SK-N-SH (cell line): Measurements from ENCODE around the gene PRKN. TPM values are rescaled to one million over a fixed set of nuclear protein-coding genes. Genes with fewer than 3 reads are reported as not detected.

ENCODE experiments used
- CTCF ChIA-PET: fragments of 300-600, 350-600 bp; formaldehyde crosslinking; extraction: SDS; loops from one replicate; lab custom pipeline; 2021; lab: Yijun Ruan, JAX
- POLR2A ChIA-PET: fragments of 350-600 bp; sonication (Branson Sonifier 250); formaldehyde crosslinking; extraction: SDS; loops from one replicate; lab custom pipeline; 2020; ENCODE audit warnings: antibody characterized with exemption, inconsistent platforms; lab: Yijun Ruan, JAX
- DNase-seq: peaks from one replicate; pipeline ENCODE4 v3.0.0; 2012
- H2AFZ ChIP-seq: fragments of 200-600 bp; sonication (generic); 2 replicates; pipeline ENCODE4 v1.8.1; 2016; ENCODE audit warnings: antibody characterized with exemption, mild to moderate bottlenecking, low read depth
- H3F3A ChIP-seq: fragments of 200-600 bp; sonication (generic); replicated peaks from 2 replicates; pipeline ENCODE3; 2016; ENCODE audit warnings: antibody characterized with exemption, mild to moderate bottlenecking; ENCODE audit not compliant: insufficient read depth
- H3K27ac ChIP-seq, 2 experiments: fragments of 200-500 bp in 1 of 2; fragments of 200-600 bp in 1 of 2; sonication (Bioruptor generic) in 1 of 2; sonication (generic), shearing (Covaris generic) in 1 of 2; 2 replicates each; pipeline versions ENCODE4 v1.5.1 to v1.6.1; 2014 to 2016; ENCODE audit warnings: low read depth in 2 of 2, inconsistent platforms in 1 of 2, low read length in 1 of 2, mild to moderate bottlenecking in 1 of 2, mixed read lengths in 1 of 2
- H3K27me3 ChIP-seq: fragments of 200-600 bp; sonication (generic), shearing (Covaris generic); 2 replicates; pipeline ENCODE4 v1.6.1; 2016; ENCODE audit warnings: mixed run types; ENCODE audit not compliant: insufficient read depth
- H3K36me3 ChIP-seq, 2 experiments: fragments of 200-500 bp in 1 of 2; fragments of 200-600 bp in 1 of 2; sonication (Bioruptor generic) in 1 of 2; sonication (generic) in 1 of 2; replicated peaks in 1 of 2; 2 replicates each; pipeline versions ENCODE3 to v1.5.1; 2014 to 2016; ENCODE audit warnings: low read length in 1 of 2, mild to moderate bottlenecking in 1 of 2; ENCODE audit not compliant: insufficient read depth in 2 of 2, control insufficient read depth in 1 of 2
- H3K4me1 ChIP-seq, 2 experiments: fragments of 200-500 bp in 1 of 2; fragments of 200-600 bp in 1 of 2; sonication (Bioruptor generic) in 1 of 2; sonication (generic), shearing (Covaris generic) in 1 of 2; 2 replicates each; pipeline versions ENCODE4 v1.5.1 to v1.6.1; 2014 to 2016; ENCODE audit warnings: low read depth in 1 of 2, low read length in 1 of 2, mixed run types in 1 of 2; ENCODE audit not compliant: insufficient read depth in 2 of 2, control insufficient read depth in 1 of 2
- H3K4me2 ChIP-seq: fragments of 200-600 bp; sonication (generic), shearing (Covaris generic); 2 replicates; pipeline ENCODE4 v1.6.1; 2017; ENCODE audit warnings: mixed run types
- H3K4me3 ChIP-seq, 2 experiments: fragments of 200-500 bp in 1 of 2; fragments of 200-600 bp in 1 of 2; sonication (Bioruptor generic) in 1 of 2; sonication (generic), shearing (Covaris generic) in 1 of 2; 2 replicates each; pipeline versions ENCODE4 v1.5.1 to v1.8.1; 2014 to 2016; ENCODE audit warnings: low read depth in 2 of 2, inconsistent platforms in 1 of 2, low read length in 1 of 2, mild to moderate bottlenecking in 1 of 2, mixed read lengths in 1 of 2, moderate library complexity in 1 of 2
- H3K79me2 ChIP-seq: fragments of 200-600 bp; sonication (generic); 2 replicates; pipeline ENCODE4 v1.8.1; 2017; ENCODE audit warnings: mild to moderate bottlenecking; ENCODE audit not compliant: insufficient read depth
- H3K9ac ChIP-seq: fragments of 200-600 bp; sonication (generic); 2 replicates; pipeline ENCODE4 v1.6.1; 2017; ENCODE audit warnings: mixed run types
- H3K9me2 ChIP-seq: fragments of 200-600 bp; sonication (generic); 2 replicates; pipeline ENCODE4 v1.6.1; 2017; ENCODE audit warnings: mixed run types
- H3K9me3 ChIP-seq: fragments of 200-600 bp; sonication (generic); 2 replicates; pipeline ENCODE4 v1.6.1; 2017; ENCODE audit warnings: mixed run types, mild to moderate bottlenecking, moderate library complexity
- H4K20me1 ChIP-seq: fragments of 200-600 bp; sonication (generic); 2 replicates; pipeline ENCODE4 v1.6.1; 2017; ENCODE audit warnings: mild to moderate bottlenecking, mixed run types; ENCODE audit not compliant: insufficient read depth
- CHD2 ChIP-seq: fragments of 150-350 bp; IDR thresholded peaks from 2 replicates; pipeline ENCODE4 v1.6.1; 2018; ENCODE audit warnings: low read length; ENCODE audit not compliant: partially characterized antibody
- ELF1 ChIP-seq: IDR thresholded peaks from 2 replicates; pipeline ENCODE4 v1.4.0; 2012
- EP300 ChIP-seq, 2 experiments: IDR thresholded peaks; 2 replicates each; pipeline versions ENCODE4 v1.4.0 to v1.6.1; 2012; ENCODE audit warnings: borderline replicate concordance in 1 of 2, low read depth in 1 of 2, low read length in 1 of 2
- EZH2phosphoT487 ChIP-seq: fragments of 200-600 bp; sonication (generic); IDR thresholded peaks from 2 replicates; pipeline ENCODE4 v1.6.1; 2017; ENCODE audit warnings: low read depth, mixed run types, mild to moderate bottlenecking, antibody characterized with exemption, moderate library complexity, borderline replicate concordance
- FOSL2 ChIP-seq: IDR thresholded peaks from 2 replicates; pipeline ENCODE4 v1.4.0; 2012; ENCODE audit warnings: low read depth, mild to moderate bottlenecking, moderate library complexity, borderline replicate concordance
- FOXJ3 ChIP-seq: sonication (generic); formaldehyde crosslinking; IDR thresholded peaks from 2 replicates; pipeline ENCODE4 v1.5.1; 2020; ENCODE audit warnings: mild to moderate bottlenecking, missing genetic modification reagents
- FOXM1 ChIP-seq: IDR thresholded peaks from 2 replicates; pipeline ENCODE4 v1.4.0; 2012; ENCODE audit warnings: low read depth, mild to moderate bottlenecking
- GATA2 ChIP-seq: sonication (generic); formaldehyde crosslinking; IDR thresholded peaks from 2 replicates; pipeline ENCODE4 v1.5.0; 2020; ENCODE audit warnings: mild to moderate bottlenecking, missing genetic modification reagents
- JUND ChIP-seq: IDR thresholded peaks from 2 replicates; pipeline ENCODE4 v1.4.0; 2012
- NRF1 ChIP-seq: IDR thresholded peaks from 2 replicates; pipeline ENCODE4 v1.6.1; 2012; ENCODE audit warnings: low read depth, mild to moderate bottlenecking, low read length
- POLR2AphosphoS5 ChIP-seq: IDR thresholded peaks from 2 replicates; pipeline ENCODE4 v1.6.1; 2012; ENCODE audit warnings: low read depth, low read length
- RAD21 ChIP-seq: IDR thresholded peaks from 2 replicates; pipeline ENCODE4 v1.6.1; 2012; ENCODE audit warnings: mild to moderate bottlenecking, low read length
- RXRA ChIP-seq: IDR thresholded peaks from 2 replicates; pipeline ENCODE4 v1.4.0; 2012; ENCODE audit warnings: low read depth, mild to moderate bottlenecking, borderline replicate concordance
- SMC3 ChIP-seq: IDR thresholded peaks from 2 replicates; pipeline ENCODE4 v1.6.1; 2012; ENCODE audit warnings: low read depth, low read length, improper control_type of control experiment
- TCF12 ChIP-seq: IDR thresholded peaks from 2 replicates; pipeline ENCODE4 v1.4.0; 2012
- TEAD4 ChIP-seq: IDR thresholded peaks from 2 replicates; pipeline ENCODE4 v1.4.0; 2012; ENCODE audit warnings: mild to moderate bottlenecking, borderline replicate concordance; ENCODE audit not compliant: insufficient read depth
- USF1 ChIP-seq: IDR thresholded peaks from 2 replicates; pipeline ENCODE4 v1.4.0; 2012; ENCODE audit warnings: low read depth, borderline replicate concordance
- YY1 ChIP-seq: IDR thresholded peaks from 2 replicates; pipeline ENCODE4 v1.4.0; 2012; ENCODE audit warnings: low read depth, mild to moderate bottlenecking
- ZBTB33 ChIP-seq: IDR thresholded peaks from 2 replicates; pipeline ENCODE4 v1.4.0; 2012; ENCODE audit warnings: low read depth, borderline replicate concordance
- WGBS: methylation state at CpG from one replicate; pipeline ENCODE4 v1.1.6; 2017; ENCODE audit warnings: low lambda C conversion rate; 5-methylcytosine and 5-hydroxymethylcytosine counted together
- polyA plus RNA-seq, 3 experiments: library from polyadenylated mRNA; depleted of rRNA; stranded (reverse); fragments of >200 nt; gene quantifications; 2 replicates each; pipeline ENCODE4 v1.2.3, GENCODE V29; 2012
- TF ChIP-seq, protein P1 (sequence below): IDR thresholded peaks from 2 replicates; pipeline ENCODE4 v1.4.0; 2012; ENCODE audit warnings: low read depth
- TF ChIP-seq, protein P2 (sequence below): fragments of 150-350 bp; IDR thresholded peaks from 2 replicates; pipeline ENCODE4 v1.6.1; 2017; ENCODE audit warnings: antibody characterized with exemption, low read length, low read depth, borderline replicate concordance

Gene PRKN
- polyA plus RNA-seq, 1 of the 3 experiments (the other 2 are of a cell fraction) = 0.76 TPM

- WGBS = 75% methylated on average over 6 of the region's 6 CpGs
- TF ChIP-seq POLR2AphosphoS5 (no peak), NRF1 (no peak), GATA2 (CRISPR knock-in tag) (no peak)
Measured at GRCh38 chr6:162543221-162543620, 184.3 kb downstream of the PRKN start.

GRCh38 chr6:162541019-162541601, 186.5 kb downstream of the PRKN start:
- H3K9me2 ChIP-seq = no peaks in the 10 kb centered on the region
- no peaks in the 10 kb centered on the region for H3K79me2 ChIP-seq
- no peak for DNase-seq
- no peaks in the 10 kb centered on the region for H3K27me3 ChIP-seq
- no peaks in the 10 kb centered on the region for H3F3A ChIP-seq
- no peak overlapping the region for H2AFZ ChIP-seq
- TF ChIP-seq, protein P1, sequence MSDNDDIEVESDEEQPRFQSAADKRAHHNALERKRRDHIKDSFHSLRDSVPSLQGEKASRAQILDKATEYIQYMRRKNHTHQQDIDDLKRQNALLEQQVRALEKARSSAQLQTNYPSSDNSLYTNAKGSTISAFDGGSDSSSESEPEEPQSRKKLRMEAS = no peak
- TF ChIP-seq RXRA = no peak
- no peak for TF ChIP-seq YY1
- no peak for TF ChIP-seq FOSL2
- TF ChIP-seq CHD2 = no peak
- no peak for TF ChIP-seq USF1
- TF ChIP-seq RAD21 = no peak
- no peak for TF ChIP-seq SMC3
- TF ChIP-seq FOXM1 = no peak
- TF ChIP-seq FOXJ3 (CRISPR knock-in tag) = no peak
- no peak for TF ChIP-seq TCF12
- TF ChIP-seq TEAD4 = no peak
- TF ChIP-seq EZH2phosphoT487 = no peak
- no peak for TF ChIP-seq JUND
- no peak for TF ChIP-seq ZBTB33
- TF ChIP-seq EP300 (IDR thresholded peaks at IDR 0.05; ENCODE audit: borderline replicate concordance in 1 of 2, low read depth in 1 of 2, low read length in 1 of 2) = no peak
- no peak for TF ChIP-seq ELF1
- TF ChIP-seq, protein P2, sequence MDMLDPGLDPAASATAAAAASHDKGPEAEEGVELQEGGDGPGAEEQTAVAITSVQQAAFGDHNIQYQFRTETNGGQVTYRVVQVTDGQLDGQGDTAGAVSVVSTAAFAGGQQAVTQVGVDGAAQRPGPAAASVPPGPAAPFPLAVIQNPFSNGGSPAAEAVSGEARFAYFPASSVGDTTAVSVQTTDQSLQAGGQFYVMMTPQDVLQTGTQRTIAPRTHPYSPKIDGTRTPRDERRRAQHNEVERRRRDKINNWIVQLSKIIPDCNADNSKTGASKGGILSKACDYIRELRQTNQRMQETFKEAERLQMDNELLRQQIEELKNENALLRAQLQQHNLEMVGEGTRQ = no peak
- no peak overlapping the region for H3K4me2 ChIP-seq
- no peaks in the 10 kb centered on the region for H4K20me1 ChIP-seq
- no peaks in the 10 kb centered on the region for H3K36me3 ChIP-seq
- ChIA-PET POLR2A (no interaction called here), CTCF (no interaction called here)
- no peak overlapping the region for H3K4me3 ChIP-seq
- H3K4me1 ChIP-seq = peaks cover 0 to 11% of the 10 kb centered on the region in 2 experiments; a peak in 2 of 4 replicates
- H3K9ac ChIP-seq = no peak overlapping the region
- no peaks in the 10 kb centered on the region for H3K9me3 ChIP-seq
- H3K27ac ChIP-seq = no peak overlapping the region
- WGBS = 51% methylated on average over 4 of the region's 4 CpGs

More at GRCh38 chr6:162543221-162543620, 184.3 kb downstream of the PRKN start:
- ChIA-PET POLR2A (no interaction called here), CTCF (interaction anchor here (1.1 kb wide), 1 partner anchor 8 kb away, joined by 3 read pairs; no protein-coding TSS in a partner anchor)
- Histone ChIP-seq H3K9ac (no peak overlapping the region), H3K9me2 (no peaks in the 10 kb centered on the region), H3K27ac (no peak overlapping the region), H3K79me2 (no peaks in the 10 kb centered on the region), H3K27me3 (no peaks in the 10 kb centered on the region), H4K20me1 (no peaks in the 10 kb centered on the region), H3K9me3 (no peaks in the 10 kb centered on the region), H3K36me3 (no peaks in the 10 kb centered on the region), H3K4me3 (no peak overlapping the region), H3K4me1 (peaks cover 0 to under 1% of the 10 kb centered on the region in 2 experiments; a peak in 2 of 4 replicates), H3K4me2 (no peak overlapping the region), H2AFZ (no peak overlapping the region), H3F3A (no peaks in the 10 kb centered on the region)
- no peak for DNase-seq
